K562 (cell line): ENCODE results near the gene SLC28A1. TPM values are rescaled to one million over a fixed set of nuclear protein-coding genes. Genes with fewer than 3 reads are reported as not detected.

Source experiments
- ARID1B ChIP-seq: fragments of 450-650 bp; IDR thresholded peaks from 2 replicates; pipeline ENCODE4 v1.6.1; 2016; ENCODE audit warnings: antibody characterized with exemption, mild to moderate bottlenecking, inconsistent platforms
- ARID3A ChIP-seq: IDR thresholded peaks from 2 replicates; pipeline ENCODE4 v1.6.1; 2012; ENCODE audit warnings: low read depth, low read length, improper control_type of control experiment, borderline replicate concordance
- C11orf30 ChIP-seq: fragments of 450-650 bp; IDR thresholded peaks from 2 replicates; pipeline ENCODE4 v1.6.1; 2016; ENCODE audit warnings: low read depth, mild to moderate bottlenecking
- CXXC5 ChIP-seq: fragments of 250-450 bp; sonication (Bioruptor Pico); IDR thresholded peaks from 2 replicates; pipeline ENCODE4 v1.8.0; 2022; ENCODE audit warnings: inconsistent platforms, mild to moderate bottlenecking, moderate library complexity
- DMBX1 ChIP-seq: fragments of 250-450 bp; sonication (Bioruptor Pico); IDR thresholded peaks from 2 replicates; pipeline ENCODE4 v1.8.0; 2022; ENCODE audit warnings: inconsistent platforms, mild to moderate bottlenecking, moderate library complexity, borderline replicate concordance
- EHMT2 ChIP-seq: fragments of 450-650 bp; IDR thresholded peaks from 2 replicates; pipeline ENCODE4 v1.6.1; 2018; ENCODE audit warnings: antibody characterized with exemption
- HDAC2 ChIP-seq: fragments of 450-650 bp; IDR thresholded peaks from 2 replicates; pipeline ENCODE4 v1.6.1; 2016; ENCODE audit warnings: mild to moderate bottlenecking
- JUN ChIP-seq, 2 experiments: sonication (generic) in 1 of 2; formaldehyde crosslinking in 1 of 2; IDR thresholded peaks; 2 replicates each; pipeline versions ENCODE4 v1.6.1 to v1.8.0; 2012 to 2022; ENCODE audit warnings: borderline replicate concordance in 2 of 2, mild to moderate bottlenecking in 2 of 2, improper control_type of control experiment in 1 of 2, low read depth in 1 of 2, low read length in 1 of 2, missing genetic modification reagents in 1 of 2
- JUND ChIP-seq, 2 experiments: IDR thresholded peaks; 2 replicates in 1 of 2; 3 replicates in 1 of 2; pipeline ENCODE4 v1.6.1; 2011; ENCODE audit warnings: borderline replicate concordance in 2 of 2, low read depth in 2 of 2, low read length in 2 of 2, improper control_type of control experiment in 1 of 2, missing biosample characterization in 1 of 2, missing genetic modification characterization in 1 of 2, missing genetic modification reagents in 1 of 2
- KHSRP ChIP-seq: fragments of 450-650 bp; IDR thresholded peaks from 2 replicates; pipeline ENCODE4 v1.6.1; 2017
- L3MBTL2 ChIP-seq: fragments of 450-650 bp; IDR thresholded peaks from 2 replicates; pipeline ENCODE4 v1.6.1; 2016; ENCODE audit warnings: mild to moderate bottlenecking, moderate library complexity
- MEIS2 ChIP-seq: fragments of 450-650 bp; IDR thresholded peaks from 2 replicates; pipeline ENCODE4 v1.6.1; 2014; ENCODE audit warnings: mild to moderate bottlenecking; ENCODE audit not compliant: partially characterized antibody
- MYBL2 ChIP-seq, 2 experiments: fragments of 450-650 bp in 1 of 2; sonication (generic) in 1 of 2; formaldehyde crosslinking in 1 of 2; IDR thresholded peaks; 2 replicates each; pipeline versions ENCODE4 v1.6.1 to v1.8.1; 2017 to 2022; ENCODE audit warnings: borderline replicate concordance in 1 of 2, inconsistent platforms in 1 of 2, low read depth in 1 of 2, mild to moderate bottlenecking in 1 of 2, missing genetic modification reagents in 1 of 2, moderate library complexity in 1 of 2
- NFIC ChIP-seq: fragments of 450-650 bp; IDR thresholded peaks from 2 replicates; pipeline ENCODE4 v1.6.1; 2017; ENCODE audit warnings: mild to moderate bottlenecking, inconsistent platforms
- PBX2 ChIP-seq, 2 experiments: IDR thresholded peaks in 1 of 2; conservative IDR thresholded peaks in 1 of 2; 2 replicates each; pipeline ENCODE4 v1.6.1; 2016; ENCODE audit warnings: low read depth in 2 of 2, mild to moderate bottlenecking in 1 of 2, missing compliant biosample characterization in 1 of 2, missing genetic modification characterization in 1 of 2, moderate library complexity in 1 of 2
- PKNOX1 ChIP-seq: fragments of 450-650 bp; IDR thresholded peaks from 2 replicates; pipeline ENCODE4 v1.6.1; 2016
- SMARCA4 ChIP-seq: fragments of 450-650 bp; IDR thresholded peaks from 2 replicates; pipeline ENCODE4 v1.6.1; 2016
- SMARCC2 ChIP-seq: fragments of 450-650 bp; IDR thresholded peaks from 2 replicates; pipeline ENCODE4 v1.6.1; 2017; ENCODE audit warnings: antibody characterized with exemption, moderate library complexity, mild to moderate bottlenecking, low read depth
- SMARCE1 ChIP-seq: fragments of 450-650 bp; IDR thresholded peaks from 2 replicates; pipeline ENCODE4 v1.7.1; 2016; ENCODE audit warnings: mild to moderate bottlenecking
- SOX6 ChIP-seq: fragments of 450-650 bp; IDR thresholded peaks from 2 replicates; pipeline ENCODE4 v1.6.1; 2014; ENCODE audit warnings: mild to moderate bottlenecking
- polyA plus RNA-seq, 8 experiments: library from polyadenylated mRNA; depleted of rRNA in 4 of 8; stranded (reverse) in 5 of 8; unstranded in 3 of 8; fragments of >200 nt; fragmentation: Nextera tagmentation in 2 of 8; fragmentation: Illumina TruSeq in 1 of 8; extraction: Ambion mirVana in 2 of 8; extraction: Trizol in 1 of 8; gene quantifications; 2 replicates each; pipeline versions ENCODE4 v1.2.1 to v1.2.3, GENCODE V29; 2011 to 2014; ENCODE audit warnings: inconsistent platforms in 1 of 8, missing spikeins in 1 of 8
- total RNA-seq, 7 experiments: library from RNA; depleted of rRNA in 6 of 7; stranded (reverse); fragments of >200 nt in 6 of 7; fragmentation: Illumina TruSeq in 2 of 7; extraction: Trizol in 2 of 7; gene quantifications; 2 replicates each; pipeline versions ENCODE4 v1.2.1 to v1.2.3, GENCODE V29; 2011 to 2021; ENCODE audit warnings: low replicate concordance in 1 of 7

The SLC28A1 gene
- total and polyA plus RNA-seq, 9 of the 15 experiments (the other 6 are each of a cell fraction or from before 2014, with no cell fraction given): 0.04 TPM; not detected in 8

GRCh38 chr15:84947947-84948830 lies 63.7 kb downstream of the SLC28A1 start (continued):
- TF ChIP-seq PBX2 (CRISPR knock-in tag; IDR thresholded peaks at IDR 0.05; ENCODE audit: low read depth) (no peak), PBX2 (tag; conservative IDR thresholded peaks at IDR 0.05; ENCODE audit: low read depth) (peak; percentile 53; the same call in 1 of the 2 replicates), JUN (IDR thresholded peaks at IDR 0.05; ENCODE audit: borderline replicate concordance, low read depth, low read length) (peak; percentile 81), JUN (CRISPR knock-in tag; IDR thresholded peaks at IDR 0.05; ENCODE audit: borderline replicate concordance) (no peak), HDAC2 (0 out of 2 replicates have a peak, but pooled peaks have one; percentile 29), SMARCE1 (peak; percentile 57), CXXC5 (CRISPR knock-in tag) (peak; percentile 57), ARID1B (peak; percentile 39), L3MBTL2 (0 out of 2 replicates have a peak, but pooled peaks have one; percentile 20), KHSRP (no peak), JUND (IDR thresholded peaks at IDR 0.05; ENCODE audit: borderline replicate concordance, low read depth, low read length) (peak; percentile 71; the same call in 1 of the 2 replicates), JUND (tag; IDR thresholded peaks at IDR 0.05; ENCODE audit: borderline replicate concordance, low read depth, low read length) (peak; percentile 79; the same call in 2 of the 3 replicates), MYBL2 (IDR thresholded peaks at IDR 0.05; ENCODE audit: low read depth) (no peak), MYBL2 (CRISPR knock-in tag; IDR thresholded peaks at IDR 0.05; ENCODE audit: borderline replicate concordance) (no peak), SMARCA4 (peak; percentile 75), NFIC (peak; percentile 50), EHMT2 (peak; percentile 40; the same call in 1 of the 2 replicates), SMARCC2 (peak; percentile 36; the same call in 1 of the 2 replicates), DMBX1 (CRISPR knock-in tag) (peak; percentile 16; the same call in 1 of the 2 replicates), SOX6 (no peak), ARID3A (no peak), C11orf30 (peak; percentile 49), MEIS2 (peak; percentile 62), PKNOX1 (peak; percentile 42; the same call in 1 of the 2 replicates)
